ENCODE measurements around the gene CLK2.

DNA sequence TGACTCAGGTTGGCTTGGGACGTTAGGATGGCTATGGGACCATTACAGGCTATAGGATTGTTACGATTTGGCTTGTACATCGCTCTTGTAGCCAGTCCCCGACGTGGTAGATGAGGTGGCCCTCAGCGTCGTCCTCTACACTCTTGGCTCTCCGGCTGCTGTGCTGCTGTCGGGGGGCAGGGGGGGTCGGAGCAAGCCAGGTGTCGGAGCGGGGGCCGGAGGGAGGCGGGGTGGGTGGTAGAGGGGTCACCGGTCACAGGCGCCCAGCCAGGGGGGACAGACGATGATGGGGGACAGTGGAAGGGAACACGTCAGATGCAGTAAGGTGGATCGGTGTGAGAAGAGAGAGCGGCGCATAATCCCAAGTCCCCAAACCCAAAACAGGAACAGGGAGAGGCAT lies 4.7 kb downstream of the CLK2 start:
- TF ChIP-seq CTCF (conservative IDR thresholded peaks at IDR 0.05 in 1 of 2, IDR thresholded peaks at IDR 0.05 in 1 of 2; ENCODE audit: low read depth in 1 of 2, low read length in 2 of 2) (no peak), EZH2 (IDR thresholded peaks at IDR 0.05; ENCODE audit: low read length, missing control alignments) (no peak)

All from fibroblast of lung (primary cell).